Activated naive CD4-positive, alpha-beta T cell treated with anti-CD3 and anti-CD28 coated beads, Interleukin-2, amount 10 ng/mL, durations not matched to agents 5 hours and 36 hours (primary cell): ENCODE results near the gene MAU2. TPM values are rescaled to one million over a fixed set of nuclear protein-coding genes. Genes with fewer than 3 reads are reported as not detected.

Experiments used
- total RNA-seq, 2 experiments: library from RNA; stranded (reverse); gene quantifications; one replicate each; pipeline ENCODE4 v1.2.3, GENCODE V29; 2021

MAU2 gene, protein sequence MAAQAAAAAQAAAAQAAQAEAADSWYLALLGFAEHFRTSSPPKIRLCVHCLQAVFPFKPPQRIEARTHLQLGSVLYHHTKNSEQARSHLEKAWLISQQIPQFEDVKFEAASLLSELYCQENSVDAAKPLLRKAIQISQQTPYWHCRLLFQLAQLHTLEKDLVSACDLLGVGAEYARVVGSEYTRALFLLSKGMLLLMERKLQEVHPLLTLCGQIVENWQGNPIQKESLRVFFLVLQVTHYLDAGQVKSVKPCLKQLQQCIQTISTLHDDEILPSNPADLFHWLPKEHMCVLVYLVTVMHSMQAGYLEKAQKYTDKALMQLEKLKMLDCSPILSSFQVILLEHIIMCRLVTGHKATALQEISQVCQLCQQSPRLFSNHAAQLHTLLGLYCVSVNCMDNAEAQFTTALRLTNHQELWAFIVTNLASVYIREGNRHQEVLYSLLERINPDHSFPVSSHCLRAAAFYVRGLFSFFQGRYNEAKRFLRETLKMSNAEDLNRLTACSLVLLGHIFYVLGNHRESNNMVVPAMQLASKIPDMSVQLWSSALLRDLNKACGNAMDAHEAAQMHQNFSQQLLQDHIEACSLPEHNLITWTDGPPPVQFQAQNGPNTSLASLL
- total RNA-seq, result 10 to 100 TPM; 76.9 to 83.5 TPM

DNA sequence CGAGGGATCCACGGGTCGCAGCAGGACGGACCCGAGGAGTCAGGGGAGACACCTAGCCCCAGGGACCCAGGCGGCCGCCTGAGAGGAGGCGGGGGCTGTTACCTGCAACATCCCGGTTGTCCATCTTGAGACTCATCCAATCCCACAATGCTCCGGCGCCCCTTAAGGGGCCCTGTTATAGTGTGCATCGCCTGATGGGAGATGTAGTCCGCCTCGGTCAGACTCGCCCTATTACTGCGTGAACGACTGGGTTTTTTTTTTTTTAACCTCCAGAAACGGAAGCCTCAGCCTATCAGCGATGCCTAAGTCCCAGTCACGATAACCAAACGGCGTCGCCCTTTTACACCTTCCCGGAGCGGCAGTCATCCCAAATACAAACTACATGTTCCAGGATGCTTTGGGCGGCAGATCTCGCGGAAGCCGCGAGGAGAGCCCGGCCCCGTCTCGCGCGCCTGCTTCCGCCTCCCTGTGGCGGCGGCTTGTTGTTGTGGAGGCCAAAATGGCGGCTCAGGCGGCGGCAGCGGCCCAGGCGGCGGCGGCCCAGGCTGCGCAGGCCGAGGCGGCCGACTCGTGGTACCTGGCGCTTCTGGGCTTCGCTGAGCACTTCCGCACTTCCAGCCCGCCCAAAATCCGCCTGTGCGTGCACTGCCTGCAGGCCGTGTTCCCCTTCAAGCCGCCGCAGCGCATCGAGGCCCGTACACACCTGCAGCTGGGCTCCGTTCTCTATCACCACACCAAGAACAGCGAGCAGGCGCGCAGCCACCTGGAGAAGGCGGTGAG, at the start of gene MAU2, which contains the start of gene SUGP1:
TSS of gene MAU2 (plus strand) at position 469 of the 780 bp plus-strand sequence. CDS start at position 500, 31 bp downstream.
TSS of gene SUGP1 (minus strand) at position 149 of the 780 bp plus-strand sequence. CDS start at position 136, 13 bp downstream.

DNA sequence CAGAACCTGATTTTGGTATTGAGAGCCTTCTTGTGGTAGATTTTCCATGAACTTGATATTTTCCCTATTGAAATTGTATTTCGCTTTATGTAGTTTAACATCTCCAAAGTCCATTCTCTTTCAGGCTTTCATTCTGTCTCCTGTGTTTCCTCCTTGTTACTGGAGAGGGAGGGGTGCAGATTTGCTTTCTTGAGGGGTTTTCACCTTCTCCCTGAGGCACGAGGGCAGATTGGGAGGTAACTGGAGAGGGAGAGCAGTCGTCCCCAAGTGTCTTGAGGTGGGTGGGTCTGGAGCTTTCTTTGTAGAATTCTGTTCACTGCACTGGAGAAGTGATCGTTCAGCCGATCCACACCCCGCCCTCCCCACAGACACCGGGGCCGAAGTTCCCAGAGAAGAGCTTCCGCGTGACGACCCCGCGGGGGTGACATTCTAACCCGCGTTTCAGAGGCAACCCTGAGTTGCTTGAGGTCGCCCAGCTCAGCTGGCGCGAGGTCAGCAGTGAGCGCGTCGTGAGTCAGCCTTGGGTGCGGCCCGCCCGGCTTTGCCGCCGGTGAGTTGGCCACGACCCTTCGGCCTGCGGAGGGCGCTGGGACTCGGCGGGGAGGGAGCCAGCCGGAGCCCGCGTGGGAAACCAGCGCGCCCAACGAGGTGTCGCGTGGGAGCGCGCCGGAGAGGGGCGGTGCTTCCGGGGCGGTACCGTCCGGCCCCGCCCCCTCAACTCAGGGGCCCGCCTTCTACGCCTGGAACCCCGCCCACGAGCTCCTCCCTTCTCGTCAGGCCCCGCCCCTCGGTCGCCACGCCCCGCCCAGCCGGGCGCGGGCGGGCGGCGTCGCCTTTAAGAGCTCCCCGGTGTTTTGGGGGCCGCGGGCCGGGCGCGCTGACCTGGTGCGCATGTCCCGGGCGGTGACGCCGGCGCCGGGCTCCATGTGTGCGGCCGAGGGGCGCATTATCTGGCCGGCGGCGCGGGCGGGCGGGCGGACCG, 84.5 kb downstream of the MAU2 start, which contains the start of gene GATAD2A:
TSS of gene GATAD2A (plus strand) at position 797 of the 982 bp plus-strand sequence. CDS start 59,671 bp downstream, outside the sequence.

Other genes with a start within 250 kb of the MAU2 start
- gene TMEM161A, start 182.4 kb upstream of the MAU2 start, total RNA-seq, result 10 to 100 TPM; 21.2 to 21.6 TPM
- gene MEF2B, start 150.6 kb upstream of the MAU2 start, total RNA-seq, result 1 to 10 TPM; 2.7 to 4.5 TPM
- 10 to 100 TPM; 34.5 to 35.0 TPM for gene BORCS8, start 128.7 kb upstream of the MAU2 start, total RNA-seq
- gene RFXANK, start 128.6 kb upstream of the MAU2 start, total RNA-seq, result 10 to 100 TPM; 92.8 to 96.1 TPM
- 10 to 100 TPM; 25.5 to 25.6 TPM for gene NR2C2AP, start 117.4 kb upstream of the MAU2 start, total RNA-seq
- gene NCAN, start 108.9 kb upstream of the MAU2 start, total RNA-seq, result not detected
- not detected for gene TM6SF2, start 47.5 kb upstream of the MAU2 start, total RNA-seq
- 10 to 100 TPM; 63.3 to 71.0 TPM for gene SUGP1, start 320 bp upstream of the MAU2 start, total RNA-seq
- 100 to 1,000 TPM; 130 to 139 TPM for gene GATAD2A, start 84.8 kb downstream of the MAU2 start, total RNA-seq
- 1 to 10 TPM; 4.7 to 6.5 TPM for gene TSSK6, start 194.7 kb downstream of the MAU2 start, total RNA-seq
- gene NDUFA13, start 195.4 kb downstream of the MAU2 start, total RNA-seq, result 100 to 1,000 TPM; 299 to 304 TPM
- gene YJEFN3, start 208.1 kb downstream of the MAU2 start, total RNA-seq, result 10 to 100 TPM in 1 of 2 experiments, 1 to 10 TPM in 1; 7.8 to 10.5 TPM
- gene CILP2, start 217.4 kb downstream of the MAU2 start, total RNA-seq, result under 1 TPM; 0.10 to 0.17 TPM